HG02970 (cell line): Measurements from ENCODE around the gene KCNAB2.
"Not testable (repeated sequence)": the region's sequence is repeated elsewhere in the genome, so short reads cannot be mapped to it uniquely, and the experiment has no call there.

Experiments used
- ATAC-seq: cut with Tn5 transposase; IDR thresholded peaks from one replicate; pipeline ENCODE4 v1.9.1; 2021; ENCODE audit warnings: mild to moderate bottlenecking, moderate library complexity, moderate number of reproducible peaks; ENCODE audit not compliant: unreplicated experiment, low FRiP score

The KCNAB2 gene

DNA sequence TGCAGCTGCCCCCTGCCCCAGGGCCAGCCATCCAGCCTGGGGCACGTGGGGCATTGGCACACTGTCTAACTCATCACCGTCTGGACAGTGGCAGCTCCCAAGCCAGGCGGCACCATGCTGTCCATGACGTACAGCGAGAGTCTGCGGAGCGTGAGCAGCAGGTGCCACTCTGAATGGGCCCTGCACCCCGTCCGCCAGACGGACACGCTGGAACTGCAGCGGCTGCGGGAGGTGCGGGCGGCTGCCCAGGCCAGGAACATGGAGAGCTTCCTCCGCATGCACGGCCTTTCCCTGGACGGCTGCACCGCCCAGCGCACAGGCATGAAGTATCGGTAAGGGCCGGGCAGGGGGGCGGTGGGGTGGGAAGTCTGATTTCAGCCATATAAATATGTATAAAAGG is 5.7 kb downstream of the KCNAB2 start:
- ATAC-seq = no peak

DNA sequence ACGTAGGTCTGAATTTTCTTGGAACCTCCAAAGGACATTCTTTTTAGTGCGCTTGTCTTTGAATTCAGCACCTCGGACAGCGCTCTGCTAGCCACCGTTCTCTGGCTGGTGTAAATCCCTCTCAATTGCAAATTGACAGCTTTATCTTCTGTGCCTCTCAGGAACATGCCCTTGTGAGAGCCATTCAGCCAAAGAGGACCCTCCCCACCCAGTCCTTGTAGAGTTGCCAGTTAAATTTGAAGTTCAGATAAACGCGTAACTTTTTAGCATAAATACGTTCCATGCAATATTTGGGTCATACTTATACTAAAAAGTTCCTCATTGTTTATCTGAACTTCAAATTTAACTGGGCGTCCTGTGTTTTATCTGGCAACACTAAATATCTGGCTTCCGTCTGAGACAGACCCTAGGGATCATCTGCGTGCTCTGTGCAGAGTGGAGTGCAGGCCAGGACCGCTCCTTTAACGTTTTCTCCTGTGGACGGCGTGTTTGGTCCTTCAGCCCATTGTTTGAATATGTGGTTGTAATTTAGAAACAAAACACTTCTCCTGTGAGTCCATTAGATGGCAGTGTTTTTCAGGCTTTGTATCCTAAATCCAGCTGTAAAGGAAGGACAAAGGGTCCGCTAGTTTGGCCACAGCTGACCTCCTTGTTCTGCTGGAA is 7.0 kb downstream of the KCNAB2 start:
- no peak for ATAC-seq

DNA sequence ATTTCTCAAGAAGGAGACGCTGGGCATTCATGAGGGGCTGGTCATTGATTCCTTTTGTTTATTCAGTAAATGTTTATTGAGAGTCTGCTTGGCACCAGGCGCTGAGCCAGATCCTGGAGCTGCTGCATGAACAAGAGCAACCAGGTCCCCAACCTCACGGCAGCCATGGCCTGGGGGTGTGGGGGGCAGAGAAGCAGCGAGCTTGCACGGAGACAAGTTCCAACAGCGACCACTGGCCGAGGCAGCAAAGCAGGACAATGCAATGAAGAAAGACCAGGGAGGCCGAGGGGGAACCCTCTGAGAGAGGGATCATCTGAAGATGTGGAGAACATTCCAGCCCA is 7.5 kb downstream of the KCNAB2 start:
- no peak for ATAC-seq

DNA sequence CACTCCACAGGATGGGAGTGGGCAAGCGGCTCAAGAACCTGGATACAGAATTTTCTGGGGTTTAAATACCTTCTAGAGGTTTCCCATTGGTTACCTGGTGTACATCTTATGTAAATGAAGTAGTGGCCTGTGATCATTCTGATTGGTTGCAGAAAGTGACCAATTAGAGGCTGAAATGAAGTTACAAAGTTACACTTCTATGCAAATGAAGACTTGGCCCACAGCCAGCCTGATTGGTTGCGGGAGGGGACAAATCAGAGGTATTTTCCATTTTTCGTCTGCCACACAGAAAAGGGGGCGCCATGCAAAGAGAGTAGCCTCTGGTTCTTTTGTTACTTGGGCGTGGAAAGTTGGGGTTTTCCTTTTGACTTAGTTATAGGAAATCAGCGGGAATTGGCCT is 8.9 kb downstream of the KCNAB2 start:
- ATAC-seq = no peak

DNA sequence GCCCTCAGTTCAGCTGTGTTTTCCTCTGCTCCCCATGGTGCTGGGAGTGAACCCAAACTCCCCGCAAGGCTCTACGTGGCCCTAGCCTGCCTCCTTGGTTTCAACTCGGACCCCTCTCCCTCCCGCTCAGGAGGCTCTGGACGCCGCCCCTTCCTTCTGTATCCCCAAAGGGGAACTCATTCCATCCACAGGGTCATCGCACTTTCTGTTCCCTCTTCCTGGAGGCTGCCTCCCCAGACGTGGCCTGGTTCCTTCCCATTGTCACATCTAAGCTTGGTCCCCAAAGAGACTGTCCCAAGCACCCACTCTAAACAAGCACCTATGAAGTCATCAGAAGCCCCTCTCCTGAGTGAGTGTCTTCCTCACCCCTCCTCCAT is 10.9 kb downstream of the KCNAB2 start:
- no peak for ATAC-seq

DNA sequence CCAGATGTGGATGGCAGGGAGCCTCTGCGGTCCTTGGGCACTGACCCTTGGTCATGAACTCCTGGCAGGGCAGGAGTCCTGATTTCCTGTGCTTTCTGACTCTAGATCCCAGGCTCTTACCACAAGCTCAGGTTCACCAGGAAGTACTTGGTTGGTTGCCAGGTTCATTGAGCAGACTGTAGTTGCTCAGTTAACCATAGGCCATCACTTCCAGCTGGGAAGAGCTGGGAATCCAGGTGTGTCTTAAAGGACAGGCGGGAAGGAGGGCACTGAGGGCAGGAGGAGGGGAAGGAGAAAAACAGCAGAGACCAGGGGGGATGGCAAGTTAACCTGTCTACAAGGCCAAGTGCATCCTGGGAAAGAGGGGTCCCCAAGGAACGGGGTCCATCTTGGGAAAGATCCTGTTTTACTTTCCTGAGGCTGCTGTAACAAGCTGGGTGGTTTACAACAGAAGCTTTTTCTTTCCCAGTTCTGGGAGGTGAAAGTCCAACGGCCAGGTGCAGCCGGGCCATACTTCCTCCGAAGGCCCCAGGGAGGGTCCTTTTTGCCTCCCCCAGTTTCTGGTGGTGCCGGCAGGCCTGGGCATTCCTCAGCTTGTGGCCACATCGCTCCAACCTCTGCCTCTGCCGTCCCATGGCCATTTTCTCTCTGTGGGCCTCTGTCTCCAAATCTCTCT is 11.6 kb downstream of the KCNAB2 start:
- no peak for ATAC-seq

DNA sequence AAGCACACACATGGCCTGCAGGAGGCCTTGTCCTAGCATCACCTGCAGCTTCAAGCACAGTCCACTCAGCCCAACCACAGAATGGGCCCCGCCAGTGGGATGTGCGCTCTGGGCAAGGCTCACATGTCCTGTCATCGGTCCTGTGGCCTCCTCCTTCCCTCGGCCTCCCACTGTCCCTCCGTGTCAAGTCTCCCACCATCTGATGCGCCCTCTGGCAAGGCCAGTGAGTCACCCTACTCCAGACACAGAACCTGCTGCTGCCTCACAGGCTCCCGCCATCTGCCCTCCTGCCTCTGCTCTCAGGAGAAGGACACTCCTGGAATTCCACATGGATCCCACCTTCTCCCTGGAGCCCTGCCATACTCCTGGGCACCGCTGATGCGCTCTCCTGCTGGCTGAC is 14.2 kb downstream of the KCNAB2 start:
- no peak for ATAC-seq

DNA sequence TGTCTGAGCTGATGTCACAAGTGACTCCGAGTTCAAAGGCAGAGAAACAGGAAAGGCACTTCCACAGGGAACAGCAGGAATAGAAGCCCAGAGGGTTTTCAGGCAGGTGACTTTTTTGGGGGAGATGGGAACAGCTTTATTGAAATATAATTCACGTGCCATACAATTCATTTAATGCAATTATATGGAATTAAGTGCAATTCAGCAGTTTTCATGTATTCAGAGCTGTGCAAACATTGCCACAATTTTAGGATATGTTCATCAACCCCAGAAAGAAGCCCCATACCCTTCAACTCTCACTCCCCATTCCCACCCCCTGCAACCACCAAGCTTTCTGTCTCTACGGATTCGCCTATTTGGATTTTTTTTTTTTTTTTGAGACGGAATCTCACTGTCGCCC is 17.0 kb downstream of the KCNAB2 start:
- no peak for ATAC-seq

DNA sequence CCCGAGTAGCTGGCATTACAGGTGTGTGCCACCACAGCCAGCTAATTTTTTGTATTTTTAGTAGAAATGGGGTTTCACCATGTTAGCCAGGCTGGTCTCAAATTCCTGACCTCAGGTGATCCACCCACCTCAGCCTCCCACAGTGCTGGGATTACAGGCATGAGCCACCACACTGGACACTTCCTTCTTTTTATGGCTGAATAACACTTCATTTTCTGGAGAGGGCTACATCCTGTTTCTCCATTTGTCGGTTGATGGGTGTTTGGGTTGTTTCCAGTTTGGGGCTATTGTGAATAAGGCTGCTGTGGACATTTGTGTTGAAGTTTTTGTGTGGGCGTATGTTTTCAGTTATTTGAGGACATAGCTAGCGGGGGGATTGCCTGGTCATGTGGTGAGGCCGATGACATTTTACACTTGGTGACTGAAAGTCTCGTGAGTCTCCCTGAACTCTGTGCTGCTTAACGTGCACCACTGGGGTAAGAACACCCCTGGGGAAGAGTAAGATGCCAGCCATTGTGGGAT is 17.9 kb downstream of the KCNAB2 start:
- not testable (repeated sequence) for ATAC-seq

DNA sequence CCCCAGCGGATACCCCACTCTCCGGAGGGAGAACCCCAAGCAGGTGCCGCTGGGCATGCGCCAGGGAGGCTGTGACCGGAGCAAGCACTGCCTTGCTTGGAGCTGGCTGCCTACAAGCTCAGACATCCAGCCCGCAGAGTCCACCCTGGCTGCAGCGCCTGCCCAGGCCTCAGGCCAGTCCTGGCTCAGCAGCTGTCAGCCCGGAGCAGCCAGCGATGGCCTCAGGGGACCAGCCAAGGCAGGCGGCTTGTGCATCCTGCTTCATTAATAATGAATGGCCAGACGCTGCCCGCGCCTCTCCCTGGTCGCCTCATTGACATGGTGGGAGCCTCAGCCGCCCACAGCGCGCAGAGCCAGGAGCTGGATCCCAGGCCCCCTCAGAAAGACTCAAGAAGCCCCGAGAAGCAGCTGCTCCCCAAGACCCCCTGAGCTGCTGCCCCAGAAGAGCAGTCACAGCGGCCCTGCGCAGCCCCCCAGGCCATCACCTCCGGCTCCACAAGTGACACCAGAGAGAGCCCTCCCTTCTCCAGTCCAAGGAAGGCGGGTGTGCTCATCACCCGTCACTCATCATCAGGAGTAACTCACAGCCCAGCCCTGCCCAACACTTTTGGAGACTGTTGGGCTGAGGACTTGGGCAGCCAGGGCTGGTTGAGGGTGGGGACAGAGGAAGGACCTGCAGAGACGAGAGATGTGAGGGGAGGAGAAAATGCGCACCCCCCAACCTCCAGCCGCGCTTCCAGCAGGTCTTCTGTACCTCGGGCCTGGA is 19.6 kb downstream of the KCNAB2 start:
- no peak for ATAC-seq

DNA sequence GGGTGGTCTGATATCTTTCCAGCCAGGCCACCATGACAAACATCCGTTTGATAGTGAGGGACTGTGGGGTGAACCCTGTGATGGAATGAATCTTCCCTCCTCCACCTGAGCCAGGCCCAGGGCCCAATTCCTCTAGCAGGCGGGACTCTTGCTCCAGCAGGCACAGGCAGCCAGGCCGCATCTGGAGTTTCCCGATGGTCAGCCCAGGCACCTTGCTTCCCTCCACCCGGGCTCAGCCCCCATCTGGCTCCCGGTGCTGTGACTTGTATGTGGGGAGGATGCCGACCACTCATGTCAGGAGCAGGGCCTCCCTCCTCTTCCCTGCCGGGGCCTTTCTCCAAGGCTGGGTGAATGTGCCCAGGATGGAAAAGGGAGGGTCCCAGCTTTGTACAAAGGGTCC is 21.0 kb downstream of the KCNAB2 start:
- ATAC-seq = no peak

DNA sequence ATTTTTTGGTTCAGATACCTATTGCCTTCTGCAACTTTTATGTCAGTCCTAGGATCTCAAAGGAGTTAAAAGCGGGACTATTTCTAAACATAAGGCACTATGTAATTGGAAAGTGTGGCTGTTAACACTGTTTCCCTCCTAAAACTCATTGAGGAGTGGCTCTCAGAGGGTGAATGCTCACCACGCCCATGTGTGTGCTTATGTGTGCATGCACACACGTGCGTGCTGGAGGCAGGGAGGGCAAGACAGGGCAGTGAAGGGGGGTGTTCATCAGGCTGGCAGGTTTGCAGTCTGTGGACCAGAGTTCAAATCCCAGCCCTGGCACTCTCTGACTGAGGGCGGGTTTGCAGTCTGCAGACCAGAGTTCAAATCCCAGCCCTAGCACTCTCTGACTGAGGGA is 22.4 kb downstream of the KCNAB2 start:
- no peak for ATAC-seq

DNA sequence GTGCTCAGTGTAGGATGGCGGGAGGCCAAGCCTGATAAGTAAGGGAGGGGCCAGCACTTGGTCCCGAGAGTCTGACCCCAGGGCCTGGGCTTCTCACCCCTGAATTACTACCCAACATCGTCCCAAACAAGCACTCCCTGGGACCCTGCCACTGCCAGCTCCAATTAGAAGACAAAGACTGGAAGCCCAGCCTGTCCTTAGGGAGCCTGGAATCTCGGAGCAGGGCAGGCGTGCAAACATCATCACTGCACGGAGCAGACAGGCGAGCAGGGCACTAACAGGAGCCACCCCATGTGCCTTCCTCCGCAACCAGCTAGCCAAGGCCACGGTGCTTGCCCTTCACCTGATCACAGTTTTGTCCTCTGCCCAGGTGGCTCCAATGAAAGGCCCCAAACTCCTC is 23.2 kb downstream of the KCNAB2 start:
- no peak for ATAC-seq

DNA sequence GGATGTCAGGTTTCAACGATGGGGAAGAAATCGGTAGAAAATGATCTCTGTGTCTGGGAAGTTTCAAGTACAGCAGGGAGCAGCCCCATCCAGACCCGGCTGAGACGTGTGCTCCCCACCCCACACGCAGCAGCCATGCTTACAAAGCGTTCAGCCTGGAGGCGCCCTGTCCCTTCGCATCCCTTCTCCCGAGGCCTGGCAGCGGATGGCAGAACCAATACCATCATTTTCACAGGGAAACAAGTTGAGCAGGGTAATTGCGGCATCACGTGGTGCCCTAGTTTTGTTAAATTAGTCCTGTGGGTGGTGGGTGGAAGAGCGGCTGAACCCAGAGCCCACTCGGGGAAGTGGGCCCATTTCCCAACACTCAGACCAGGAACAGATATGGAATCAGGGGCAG is 23.9 kb downstream of the KCNAB2 start:
- ATAC-seq = no peak

DNA sequence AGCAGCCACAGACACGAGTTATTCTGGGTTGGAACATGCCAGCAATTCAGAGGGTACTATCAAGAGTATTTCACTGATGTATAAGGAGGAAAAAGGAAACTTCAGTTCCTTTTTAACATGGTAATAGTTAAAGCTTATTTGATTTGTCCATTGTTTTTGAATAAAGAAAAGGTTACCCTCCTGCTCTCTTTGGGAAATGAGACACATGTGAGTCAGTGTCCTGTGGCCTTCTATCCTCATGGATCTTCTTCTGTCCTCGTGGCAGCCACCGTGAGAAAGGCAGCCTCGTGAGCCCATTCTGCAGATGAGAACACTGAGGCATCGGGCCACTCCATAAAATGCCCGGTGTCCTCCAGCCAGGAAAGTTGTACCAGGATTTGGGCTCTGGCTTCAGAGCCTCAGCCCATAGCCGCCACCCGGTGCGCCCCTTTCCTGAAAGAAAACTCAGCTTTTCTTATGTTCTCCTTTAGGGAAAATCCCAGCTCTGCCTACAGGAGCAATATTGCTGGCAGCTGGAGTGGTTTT is 24.8 kb downstream of the KCNAB2 start:
- no peak for ATAC-seq

DNA sequence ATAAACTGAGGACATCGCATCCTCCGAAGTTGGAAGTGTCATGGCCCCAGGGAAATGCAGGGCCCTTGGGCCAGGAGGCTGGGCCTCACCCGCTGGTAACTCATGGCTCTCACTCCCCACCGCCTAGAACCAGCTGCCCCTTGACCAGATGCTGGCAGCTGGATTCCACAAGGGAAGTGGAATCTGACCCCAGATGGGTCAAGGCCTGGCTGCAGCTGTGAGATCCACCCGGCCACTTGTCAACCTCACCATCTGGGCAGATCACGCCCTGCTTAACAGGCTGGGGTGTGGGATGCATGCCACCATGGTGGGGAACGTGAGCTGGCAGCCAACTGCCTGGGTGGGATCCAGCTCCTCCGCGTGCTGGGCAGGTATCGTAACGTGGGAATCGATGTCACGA is 25.5 kb downstream of the KCNAB2 start:
- no peak for ATAC-seq

DNA sequence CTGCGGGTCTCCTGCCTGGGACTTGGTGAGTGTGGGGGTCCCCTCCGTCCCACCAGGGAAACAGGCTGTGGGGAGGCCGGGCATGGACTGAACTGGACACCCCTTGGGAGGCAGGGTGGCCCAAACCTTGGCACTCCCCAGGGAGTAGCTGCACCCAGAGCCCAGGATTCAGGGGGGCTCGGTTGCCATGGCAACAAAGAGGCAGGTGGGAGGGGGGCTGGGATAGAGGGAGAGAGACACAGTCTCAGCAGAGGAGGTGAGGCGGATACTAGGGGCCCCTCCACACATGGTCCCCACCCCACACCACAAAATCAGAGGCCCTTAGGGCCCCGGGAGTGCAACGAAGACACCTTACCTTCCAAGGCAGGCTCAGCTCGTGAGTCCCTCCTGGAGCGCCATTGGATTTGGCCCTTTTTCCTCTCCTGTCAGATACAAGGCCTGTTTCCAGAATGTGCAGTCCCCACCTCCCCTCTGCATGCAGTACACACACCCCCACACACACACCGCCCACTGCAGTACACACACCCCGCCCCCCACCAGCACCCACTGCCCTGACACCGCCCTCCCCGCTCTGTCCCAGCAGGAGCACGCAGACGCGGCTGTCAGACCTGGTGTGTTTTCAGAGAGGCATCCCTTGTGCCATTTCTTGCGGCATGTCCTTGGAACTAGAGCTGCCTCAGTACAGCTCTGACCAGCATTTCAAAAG is 27.2 kb downstream of the KCNAB2 start:
- ATAC-seq = no peak

DNA sequence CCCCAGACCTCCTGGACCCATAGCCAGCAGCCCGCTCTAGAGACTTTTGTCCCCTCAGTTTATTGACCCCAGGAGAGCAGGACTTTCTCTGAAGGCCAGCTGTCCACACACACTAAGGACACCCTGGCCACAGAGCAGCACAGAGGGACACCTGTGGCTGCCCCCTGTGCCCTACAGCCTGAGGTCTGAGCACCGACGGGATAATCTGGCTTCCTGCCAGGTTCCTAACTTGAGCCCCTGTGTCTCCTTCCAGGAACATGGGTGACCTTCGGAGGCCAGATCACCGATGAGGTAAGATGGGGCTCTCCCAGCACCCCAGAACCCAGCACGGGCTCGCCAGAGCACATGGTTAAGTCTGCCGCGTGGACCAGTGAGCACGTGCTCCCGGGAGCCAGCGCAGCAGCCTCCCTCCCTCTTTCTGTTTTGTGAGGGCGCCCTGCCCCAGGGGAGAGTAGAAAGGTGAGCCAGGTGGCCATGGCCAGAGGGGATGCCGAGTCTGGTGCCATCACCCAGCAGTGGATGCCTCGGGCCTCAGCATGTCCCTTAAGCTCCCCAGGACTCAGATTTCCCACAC is 27.9 kb downstream of the KCNAB2 start:
- no peak for ATAC-seq

DNA sequence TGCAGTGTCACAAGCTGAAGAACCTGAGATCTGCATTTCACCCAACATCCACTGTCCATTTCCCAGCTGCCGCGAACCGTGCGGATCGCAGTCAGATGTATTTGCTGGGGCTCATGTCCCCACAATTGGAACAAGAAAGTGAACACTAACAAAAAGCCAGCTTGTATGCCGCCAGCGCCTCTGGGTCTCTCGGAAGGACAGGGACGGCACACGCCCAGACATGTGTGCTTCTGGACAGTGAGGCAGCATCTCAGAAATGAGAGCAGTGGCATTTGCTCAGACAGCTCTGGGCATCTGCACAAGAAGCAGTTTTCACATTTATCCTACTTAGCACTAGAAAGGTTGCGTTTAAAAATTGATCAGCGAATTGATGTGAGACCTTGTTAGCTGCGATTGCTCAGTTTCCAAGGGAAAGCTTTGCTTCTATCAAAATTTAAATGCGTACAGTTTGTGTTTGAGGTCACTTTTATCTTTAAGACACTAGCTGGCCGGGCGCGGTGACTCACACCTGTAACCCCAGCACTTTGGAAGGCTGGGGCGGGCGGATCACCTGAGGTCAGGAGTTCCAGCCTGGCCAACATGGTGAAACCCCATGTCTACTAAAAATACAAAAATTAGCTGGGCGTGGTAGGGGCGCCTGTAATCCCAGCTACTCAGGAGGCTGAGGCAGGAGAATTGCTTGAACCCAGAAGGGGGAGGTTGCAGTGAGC is 28.7 kb downstream of the KCNAB2 start:
- no peak for ATAC-seq

DNA sequence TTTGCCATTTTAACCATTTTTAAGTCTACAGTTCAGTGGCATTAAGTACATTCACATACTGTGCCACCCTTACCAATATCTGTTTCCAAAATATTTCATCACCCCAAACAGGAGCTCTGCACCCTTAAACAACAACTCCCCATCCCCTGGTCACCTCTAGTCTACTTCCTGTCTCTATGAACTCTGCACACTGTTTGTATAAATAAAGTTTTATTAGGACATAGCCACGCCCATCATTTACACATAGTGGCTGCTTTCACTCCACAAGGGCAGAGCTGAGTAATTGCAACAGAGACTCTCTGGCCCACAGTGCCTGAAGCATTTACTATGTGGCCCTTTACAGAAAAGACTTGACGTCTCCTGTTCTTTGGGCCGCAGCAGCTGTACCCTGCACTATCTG is 30.1 kb downstream of the KCNAB2 start:
- ATAC-seq = no peak
